Measurements from ENCODE around the gene SLC27A4.

SLC27A4 gene

GRCh38 chr9:128370752-128371629 is 30.7 kb downstream of the SLC27A4 start, which contains the start of gene URM1:
TSS of gene URM1 (plus strand) at chr9:128371374. CDS start at chr9:128371381, 7 bp downstream.
- CTCF ChIA-PET = interaction anchor here (0.7 to 2.9 kb wide), 8 partner anchors 9 to 396 kb away, joined by 3 to 20 read pairs (median 3); no protein-coding TSS in a partner anchor
- POLR2A ChIA-PET = interaction anchor here (0.5 to 3.6 kb wide), 33 partner anchors 9 to 804 kb away, joined by 3 to 33 read pairs (median 5); partner anchors contain the start of genes CERCAM, GOLGA2, ODF2 and SPTAN1
- peak within 1 kb of the TSS; percentile 54 for H3K27ac ChIP-seq (ENCODE audit: extremely low read depth, low read depth, low read length)
- peaks cover 0 to 13% of the 10 kb centered on the region in 2 experiments; a peak in 1 of 3 replicates for H3K36me3 ChIP-seq (ENCODE audit: control insufficient read depth in 2 of 2, insufficient read depth in 1 of 2, low read length in 2 of 2)
- 0 out of 2 replicates have a peak, but pooled peaks cover 3% of the 10 kb centered on the region for H3K4me1 ChIP-seq (ENCODE audit: control insufficient read depth, insufficient read depth, low read length)
- H3K4me3 ChIP-seq (ENCODE audit: low read depth, low read length) = peak within 1 kb of the TSS; percentile 74
- H3K9me3 ChIP-seq (ENCODE audit: control insufficient read depth, insufficient read depth, low read depth, low read length) = no peaks in the 10 kb centered on the region
- TF ChIP-seq ZNF707 (tag by site-specific recombination; IDR thresholded peaks at IDR 0.05) = no peak
- TF ChIP-seq ZNF311 (tag by site-specific recombination; IDR thresholded peaks at IDR 0.05; ENCODE audit: borderline replicate concordance) = no peak
- TF ChIP-seq ZNF398 (tag by site-specific recombination; IDR thresholded peaks at IDR 0.05) = peak; percentile 95
- peak; percentile 77 for TF ChIP-seq SP3 (tag by site-specific recombination; IDR thresholded peaks at IDR 0.05)
- TF ChIP-seq ZNF433 (tag by site-specific recombination; IDR thresholded peaks at IDR 0.05; ENCODE audit: low read depth) = no peak
- 0 out of 2 replicates have a peak, but pooled peaks have one; percentile 18 for TF ChIP-seq ZNF639 (tag by site-specific recombination; IDR thresholded peaks at IDR 0.05)
- peak; percentile 82 for TF ChIP-seq YY2 (tag by site-specific recombination; IDR thresholded peaks at IDR 0.05)
- TF ChIP-seq ZNF280D (tag by site-specific recombination; IDR thresholded peaks at IDR 0.05) = no peak
- TF ChIP-seq PATZ1 (tag by site-specific recombination; IDR thresholded peaks at IDR 0.05) = peak; percentile 66; the same call in 1 of the 2 replicates
- TF ChIP-seq KLF9 (tag by site-specific recombination; IDR thresholded peaks at IDR 0.05; ENCODE audit: low read depth) = 0 out of 2 replicates have a peak, but pooled peaks have one; percentile 24
- TF ChIP-seq ZNF274 (IDR thresholded peaks at IDR 0.05; ENCODE audit: low read length) = no peak
- TF ChIP-seq ZNF274 (tag by site-specific recombination; IDR thresholded peaks at IDR 0.05; ENCODE audit: borderline replicate concordance) = no peak
- peak; percentile 43; the same call in 1 of the 2 replicates for TF ChIP-seq SP7 (tag by site-specific recombination; IDR thresholded peaks at IDR 0.05)
- no peak for TF ChIP-seq EGR2 (tag by site-specific recombination; IDR thresholded peaks at IDR 0.05; ENCODE audit: low read depth)
- TF ChIP-seq ZNF792 (tag by site-specific recombination; IDR thresholded peaks at IDR 0.05) = no peak
- TF ChIP-seq ZNF580 (tag by site-specific recombination; IDR thresholded peaks at IDR 0.05) = no peak
- peak; percentile 91 for TF ChIP-seq ZBTB11 (tag by site-specific recombination; conservative IDR thresholded peaks at IDR 0.05; ENCODE audit: low read depth)
- peak; percentile 64; the same call in 1 of the 2 replicates for TF ChIP-seq KLF1 (tag by site-specific recombination; IDR thresholded peaks at IDR 0.05)
- peak; percentile 53 for TF ChIP-seq ZBTB26 (tag by site-specific recombination; optimal IDR thresholded peaks at IDR 0.05)
- TF ChIP-seq ZSCAN4 (tag by site-specific recombination; IDR thresholded peaks at IDR 0.05) = no peak

Measured in HEK293 (cell line).